ENCODE results near the gene REEP2. TPM values are rescaled to one million over a fixed set of nuclear protein-coding genes. Genes with fewer than 3 reads are reported as not detected.

The REEP2 gene
- total RNA-seq, 4 donors from 2014 or later, result 1.2 to 7.4 (median 3.4) TPM

- in situ Hi-C loops (cut with MboI; ENCODE audit: low sequenced_read_pairs in 4 of 4), result no loop called here
- TF ChIP-seq CTCF (IDR thresholded peaks at IDR 0.05 in 4 of 5, conservative IDR thresholded peaks at IDR 0.05 in 1 of 5) (no peak), POLR2A (IDR thresholded peaks at IDR 0.05) (no peak)
- no peak for DNase-seq
- peaks cover 0 to 58% of the 10 kb centered on the region in 2 donors for H3K36me3 ChIP-seq
- ATAC-seq, result no peak
- peak overlapping the region in 2 of 4 donors; percentile 4 to 47 for H3K27ac ChIP-seq
- intact Hi-C loops (cut with DNase I; ENCODE audit: low total_unique reads), result no loop called here
- H3K4me1 ChIP-seq, result peaks cover 11 to 14% of the 10 kb centered on the region in 2 donors
- H3K4me3 ChIP-seq, result no peak overlapping the region
- no peaks in the 10 kb centered on the region for H3K27me3 ChIP-seq
- H3K9me3 ChIP-seq, result no peaks in the 10 kb centered on the region
Observed at GRCh38 chr5:138435943-138436342, 2.9 kb upstream of the REEP2 start.

GRCh38 chr5:138438003-138438723 lies 694 bp upstream of the REEP2 start:
- TF ChIP-seq CTCF (IDR thresholded peaks at IDR 0.05 in 4 of 5, conservative IDR thresholded peaks at IDR 0.05 in 1 of 5) (no peak), POLR2A (IDR thresholded peaks at IDR 0.05) (no peak)
- peak overlapping the region in 2 of 4 donors; percentile 21 to 40 for H3K27ac ChIP-seq
- H3K27me3 ChIP-seq, result no peaks in the 10 kb centered on the region
- no peaks in the 10 kb centered on the region for H3K9me3 ChIP-seq
- peaks cover 11 to 14% of the 10 kb centered on the region in 2 donors for H3K4me1 ChIP-seq
- peak; percentile 35 to 39 for ATAC-seq
- H3K4me3 ChIP-seq, result peak overlapping the region; percentile 43 to 66 (median 54)
- no peak for DNase-seq
- in situ Hi-C loops (cut with MboI; ENCODE audit: low sequenced_read_pairs in 4 of 4) (no loop called here), intact Hi-C loops (cut with DNase I; ENCODE audit: low total_unique reads) (no loop called here)
- H3K36me3 ChIP-seq, result peaks cover 0 to 35% of the 10 kb centered on the region in 2 donors

GRCh38 chr5:138439477-138440158 lies 761 bp downstream of the REEP2 start:
- H3K4me3 ChIP-seq, result peak overlapping the region; percentile 32 to 66 (median 54)
- peaks cover 0 to 21% of the 10 kb centered on the region in 2 donors for H3K36me3 ChIP-seq
- no peak for DNase-seq
- in situ Hi-C loops (cut with MboI; ENCODE audit: low sequenced_read_pairs in 4 of 4), result loop anchor here in 1 of 4 donors (10.0 kb wide), 1 partner anchor 65 kb away; no protein-coding TSS in a partner anchor
- no peaks in the 10 kb centered on the region for H3K9me3 ChIP-seq
- intact Hi-C loops (cut with DNase I; ENCODE audit: low total_unique reads), result no loop called here
- no peaks in the 10 kb centered on the region for H3K27me3 ChIP-seq
- peaks cover 11 to 14% of the 10 kb centered on the region in 2 donors for H3K4me1 ChIP-seq
- ATAC-seq, result no peak
- H3K27ac ChIP-seq, result peak overlapping the region in 1 of 4 donors; percentile 23
- TF ChIP-seq CTCF (IDR thresholded peaks at IDR 0.05 in 4 of 5, conservative IDR thresholded peaks at IDR 0.05 in 1 of 5), result no peak
- TF ChIP-seq POLR2A (IDR thresholded peaks at IDR 0.05), result no peak

- H3K4me3 ChIP-seq, result peak overlapping the region in 1 of 4 donors; percentile 55
Observed at GRCh38 chr5:138440159-138441073, 1.6 kb downstream of the REEP2 start.

More at GRCh38 chr5:138440159-138441073, 1.6 kb downstream of the REEP2 start:
- H3K27ac ChIP-seq, result no peak overlapping the region
- H3K4me1 ChIP-seq, result peaks cover 11 to 14% of the 10 kb centered on the region in 2 donors
- no peaks in the 10 kb centered on the region for H3K9me3 ChIP-seq
- TF ChIP-seq POLR2A (IDR thresholded peaks at IDR 0.05), result no peak
- no peak for TF ChIP-seq CTCF (IDR thresholded peaks at IDR 0.05 in 4 of 5, conservative IDR thresholded peaks at IDR 0.05 in 1 of 5)
- H3K27me3 ChIP-seq, result no peaks in the 10 kb centered on the region
- ATAC-seq (no peak), DNase-seq (no peak)
- H3K36me3 ChIP-seq, result peaks cover 0 to 13% of the 10 kb centered on the region in 2 donors
- intact Hi-C loops (cut with DNase I; ENCODE audit: low total_unique reads), result no loop called here
- in situ Hi-C loops (cut with MboI; ENCODE audit: low sequenced_read_pairs in 4 of 4), result loop anchor here in 1 of 4 donors (10.0 kb wide), 1 partner anchor 64 kb away; no protein-coding TSS in a partner anchor
